Measurements from ENCODE around the gene LPO.

Gene LPO

GRCh38 chr17:58306131-58306951 lies 68.0 kb downstream of the LPO start:
- no peak for DNase-seq

- no peak for DNase-seq
These were observed 69.2 kb downstream of the LPO start for GRCh38 chr17:58307468-58308172.

- peak; percentile 54 to 67 for DNase-seq
These were observed 70.0 kb downstream of the LPO start for GRCh38 chr17:58308173-58308984.

- DNase-seq = peak in 1 of 2 donors; percentile 48
These were observed 70.9 kb downstream of the LPO start for GRCh38 chr17:58308985-58309917.

- no peak for DNase-seq
These were observed 71.5 kb downstream of the LPO start for GRCh38 chr17:58309918-58310259.

GRCh38 chr17:58310511-58311428 lies 72.4 kb downstream of the LPO start:
- DNase-seq = no peak

- DNase-seq = no peak
These were observed 73.1 kb downstream of the LPO start for GRCh38 chr17:58311429-58311894.

- DNase-seq = no peak
These were observed 73.7 kb downstream of the LPO start for GRCh38 chr17:58312021-58312630.

- DNase-seq = no peak
These were observed 74.4 kb downstream of the LPO start for GRCh38 chr17:58312829-58313228.

- no peak for DNase-seq
These were observed 75.7 kb downstream of the LPO start for GRCh38 chr17:58313815-58314705.

GRCh38 chr17:58314706-58315015 lies 76.3 kb downstream of the LPO start:
- no peak for DNase-seq

- no peak for DNase-seq
These were observed 76.9 kb downstream of the LPO start for GRCh38 chr17:58315281-58315711.

- no peak for DNase-seq
These were observed 77.4 kb downstream of the LPO start for GRCh38 chr17:58315750-58316149.

- DNase-seq = no peak
These were observed 78.0 kb downstream of the LPO start for GRCh38 chr17:58316260-58316960.

GRCh38 chr17:58317421-58318064 lies 79.2 kb downstream of the LPO start:
- peak in 1 of 2 donors; percentile 71 for DNase-seq

- DNase-seq = no peak
These were observed 79.7 kb downstream of the LPO start for GRCh38 chr17:58318065-58318481.
